HL-60/S4 (cell line): ENCODE results near the gene GTPBP1.

Source experiments
- in situ Hi-C: fragments of 300-500 bp; cut with MboI; formaldehyde crosslinking; loops from 2 replicates; pipeline ENCODE4 v1.14.3; 2022; ENCODE audit warnings: low sequenced_read_pairs

GTPBP1 gene

DNA sequence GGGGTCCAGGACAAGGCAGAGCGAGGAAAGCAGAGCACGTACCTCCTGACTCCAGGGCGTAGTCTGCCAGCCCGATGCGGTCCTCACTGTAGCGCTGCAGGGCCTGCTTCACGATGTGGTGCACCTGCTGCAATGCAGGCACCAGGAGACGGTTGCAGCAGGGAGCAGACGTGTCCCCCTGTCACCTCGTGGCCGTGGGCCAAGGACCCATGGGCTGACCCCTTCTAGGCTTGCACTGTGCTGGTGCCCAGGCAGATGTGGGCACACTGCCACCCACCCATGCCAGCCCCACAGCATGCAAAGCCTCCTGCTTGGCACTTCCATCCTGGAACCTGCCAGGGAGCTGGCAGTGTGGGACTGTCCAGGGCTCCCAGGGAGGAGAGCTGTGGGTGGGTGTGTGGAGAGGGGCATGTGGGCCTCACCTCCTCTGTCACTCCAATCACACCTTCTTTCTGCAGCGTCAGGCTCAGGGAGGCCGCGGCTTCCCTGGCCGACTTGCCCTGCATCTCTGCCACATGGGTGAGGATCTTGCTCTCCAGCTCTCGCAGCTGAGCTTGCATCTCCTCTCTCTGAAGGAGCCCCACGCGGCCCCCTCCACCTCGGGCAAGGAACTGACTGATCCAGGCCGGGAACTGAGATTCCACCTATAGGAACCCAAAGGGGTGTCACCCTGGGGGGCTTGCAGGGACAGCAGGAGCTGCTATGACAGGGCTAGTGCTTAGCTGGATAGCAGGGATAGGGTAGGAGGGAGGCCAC is 33.7 kb downstream of the GTPBP1 start:
- in situ Hi-C loops = no loop called here

DNA sequence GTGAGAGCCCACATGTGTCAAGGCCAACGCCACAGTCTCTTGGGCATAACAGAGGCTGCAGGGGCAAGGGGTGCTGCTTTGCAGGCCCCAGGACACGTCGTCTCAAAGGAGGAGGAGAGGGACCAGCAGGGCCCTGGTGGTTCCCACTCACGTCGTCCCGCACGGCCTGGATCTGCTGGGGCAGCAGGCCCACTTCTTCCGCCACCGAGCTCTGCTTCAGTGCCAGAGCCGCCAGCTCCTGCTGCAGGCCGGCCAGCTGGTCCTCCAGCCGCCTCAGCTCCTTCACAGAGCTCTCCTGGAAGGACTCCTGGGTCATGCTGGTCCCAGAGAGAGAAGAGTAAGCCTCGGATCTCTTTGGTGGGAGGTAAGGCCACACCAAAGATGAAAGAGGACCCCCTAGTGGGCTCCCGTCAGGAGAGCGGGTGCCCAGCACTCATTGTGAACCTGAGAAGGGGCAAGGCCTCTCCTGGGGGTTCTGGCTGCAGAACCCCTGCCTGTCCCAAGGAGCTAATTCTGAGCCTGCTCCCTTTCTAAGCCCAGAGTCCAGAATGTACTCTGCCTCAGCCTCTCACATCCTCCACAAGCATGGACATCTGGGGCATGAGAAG is 34.5 kb downstream of the GTPBP1 start:
- in situ Hi-C loops = no loop called here

DNA sequence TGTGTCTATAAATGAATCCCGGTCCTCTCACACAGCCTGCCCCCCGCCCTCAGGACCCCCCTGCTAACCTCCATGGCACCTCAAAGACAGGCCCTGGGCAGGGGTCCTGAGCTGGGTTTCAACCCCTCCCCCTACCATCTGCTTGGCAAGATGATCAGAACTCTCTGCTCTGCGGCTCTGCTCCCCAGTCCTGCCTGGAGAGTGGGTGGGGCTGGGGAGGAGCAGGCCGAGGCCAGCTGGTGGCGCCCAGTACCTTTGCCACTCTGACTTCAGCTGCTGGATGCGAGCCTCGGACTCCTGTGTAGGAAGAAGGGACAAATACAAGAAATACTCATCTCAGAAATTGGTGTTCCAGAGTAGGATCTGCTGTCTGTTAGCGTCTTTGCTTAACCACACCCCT is 35.0 kb downstream of the GTPBP1 start:
- in situ Hi-C loops = no loop called here

DNA sequence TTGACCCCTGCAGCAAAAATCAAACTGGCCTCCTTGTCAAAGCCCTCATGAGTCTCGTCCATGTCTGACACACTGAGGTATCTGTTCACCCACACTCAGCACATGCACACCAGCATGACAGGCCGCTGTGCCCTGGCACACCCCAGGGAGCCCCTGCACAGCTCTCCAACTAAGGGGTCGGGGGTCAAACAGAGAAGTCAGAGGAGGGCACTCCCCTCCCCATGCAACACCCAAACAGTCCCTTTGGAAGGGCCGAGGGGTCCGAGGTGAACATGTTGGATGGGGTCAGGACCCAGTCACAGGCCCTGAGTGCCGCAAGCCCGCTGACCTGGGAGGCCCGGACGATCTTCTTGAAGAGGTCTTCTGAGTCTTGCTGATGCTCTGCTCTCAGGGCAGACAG is 35.4 kb downstream of the GTPBP1 start:
- in situ Hi-C loops = no loop called here

DNA sequence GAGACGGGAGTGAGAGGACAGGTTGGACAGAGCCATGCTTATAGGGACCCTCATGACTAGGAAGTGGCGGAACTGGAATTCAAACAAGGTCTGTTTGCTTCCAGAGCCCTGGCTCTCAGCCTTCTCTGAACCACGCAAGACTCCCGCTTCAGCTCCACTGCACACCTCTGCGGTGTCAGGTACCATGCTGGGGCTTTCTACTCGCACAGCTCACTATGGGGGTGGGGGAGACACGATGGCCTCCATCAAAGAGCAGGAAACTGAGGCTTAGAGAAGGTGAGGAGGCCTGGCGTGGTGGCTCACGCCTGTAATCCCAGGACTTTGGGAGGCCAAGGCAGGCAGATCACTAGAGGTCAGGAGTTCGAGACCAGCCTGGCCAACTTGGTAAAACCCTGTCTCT is 35.8 kb downstream of the GTPBP1 start:
- in situ Hi-C loops = no loop called here

DNA sequence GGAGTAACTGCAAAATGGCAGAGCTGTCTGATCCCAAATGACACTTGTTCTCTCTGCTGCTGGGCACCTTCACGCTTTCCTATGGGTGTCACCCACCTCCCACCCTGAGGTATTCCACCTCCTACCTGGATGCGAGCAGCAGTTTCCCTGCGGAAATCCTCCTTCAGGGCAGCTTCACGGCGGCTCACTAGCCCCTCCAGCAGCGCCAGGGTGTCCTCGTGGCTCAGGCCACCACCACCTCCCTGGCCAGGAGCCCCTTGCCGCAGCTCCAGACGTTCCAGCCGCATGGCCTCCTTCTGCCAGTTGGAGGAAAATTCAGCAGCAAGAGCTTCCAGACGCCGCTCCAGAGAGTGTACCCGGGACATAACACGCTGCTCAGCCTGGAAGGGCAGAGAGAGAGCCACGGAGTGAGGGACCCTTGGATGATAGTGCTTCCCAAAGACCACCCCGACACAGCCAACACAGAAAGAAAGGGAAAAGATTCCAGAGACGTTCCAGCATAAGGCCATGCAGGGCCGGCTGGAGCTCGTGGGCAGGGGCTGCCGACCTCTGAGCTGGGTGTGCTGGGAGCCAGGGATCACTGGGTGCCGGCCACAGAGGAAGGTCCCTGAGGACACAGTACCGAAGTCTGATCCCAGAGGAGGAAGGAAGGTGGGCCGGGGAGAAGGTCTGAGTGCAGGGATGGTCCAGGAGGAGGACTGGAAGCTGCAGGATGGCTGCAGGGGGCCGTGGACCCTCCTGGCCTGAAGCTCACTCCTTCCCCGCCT is 36.6 kb downstream of the GTPBP1 start:
- in situ Hi-C loops = no loop called here

GRCh38 chr22:38744981-38745380 is 39.2 kb downstream of the GTPBP1 start:
- in situ Hi-C loops = no loop called here

DNA sequence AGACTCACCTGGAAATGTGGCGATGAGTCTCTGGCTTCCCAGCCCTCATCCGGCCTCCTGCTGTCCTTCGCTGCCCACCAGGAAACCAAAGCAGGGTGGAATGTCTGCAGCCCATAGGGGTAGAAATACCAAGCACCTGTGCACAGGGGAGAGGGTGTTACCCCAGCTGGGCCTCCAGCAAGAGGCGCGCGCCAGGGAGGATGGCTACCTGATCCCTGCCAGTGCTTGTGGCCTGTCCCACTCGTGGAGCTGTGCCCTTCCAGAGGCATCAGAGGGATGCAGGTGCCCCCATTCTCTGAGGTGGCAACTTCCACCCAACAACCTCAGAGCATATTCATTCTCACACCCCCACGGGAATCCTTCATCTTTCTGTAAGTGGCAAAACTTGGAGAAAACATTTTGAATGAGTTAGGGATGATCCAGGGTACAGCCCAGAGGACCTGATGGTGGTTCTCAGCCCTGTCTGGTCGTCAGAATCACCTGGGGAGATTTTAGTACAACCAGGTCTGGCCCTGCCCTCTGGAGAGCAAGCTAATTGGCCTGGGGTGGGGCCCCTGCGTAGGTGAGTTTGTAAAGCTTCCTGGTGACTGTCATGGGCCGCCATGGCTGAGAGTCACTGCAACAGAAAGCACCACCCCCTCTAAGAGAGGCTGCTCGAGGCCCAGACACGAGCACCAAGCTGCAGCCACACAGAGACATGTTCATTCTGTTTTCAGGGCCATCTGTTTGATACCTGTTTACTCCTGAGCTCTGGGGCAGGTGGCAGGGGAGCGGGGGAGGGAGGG is 40.1 kb downstream of the GTPBP1 start:
- in situ Hi-C loops = no loop called here

- in situ Hi-C loops = no loop called here
Measured at GRCh38 chr22:38748487-38749136, 42.9 kb downstream of the GTPBP1 start.

DNA sequence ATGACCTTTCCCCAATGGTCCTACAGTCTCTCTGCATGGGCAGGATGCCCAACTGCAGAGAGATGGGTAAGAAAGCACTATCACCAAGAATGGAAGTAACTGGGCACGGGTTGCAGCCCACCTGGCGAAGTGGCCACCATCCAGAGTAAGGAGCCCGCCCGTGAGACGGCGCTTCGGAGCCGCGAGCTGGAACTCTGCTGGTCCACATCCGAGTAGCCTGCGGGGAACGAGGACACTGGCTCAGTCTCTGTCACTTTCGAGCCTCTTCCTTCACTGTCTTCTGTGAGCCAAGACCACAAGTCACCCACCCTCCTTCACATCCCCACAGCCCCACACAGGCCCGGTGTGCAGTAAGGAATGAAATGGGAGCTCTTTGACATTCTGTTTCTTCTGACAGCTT is 44.4 kb downstream of the GTPBP1 start:
- in situ Hi-C loops = no loop called here

- in situ Hi-C loops = no loop called here
Measured at GRCh38 chr22:38750638-38751037, 44.9 kb downstream of the GTPBP1 start.

DNA sequence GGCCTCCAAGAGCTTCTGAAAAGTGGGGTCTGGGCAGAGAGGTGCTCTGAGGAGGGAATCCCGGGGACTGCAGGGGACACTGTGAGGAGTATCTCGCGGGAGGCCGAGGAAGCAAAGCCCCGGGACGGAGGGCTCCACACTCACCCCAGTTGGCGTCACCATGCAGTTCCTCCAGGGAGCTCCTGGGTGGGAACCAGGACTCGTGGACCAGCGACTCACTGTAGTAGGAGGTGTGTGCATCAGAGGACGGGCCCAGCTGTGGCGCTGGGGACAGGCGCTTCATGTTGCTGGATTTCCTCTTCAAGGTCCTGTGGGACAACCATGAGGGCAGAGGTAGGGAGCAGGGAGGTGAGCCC is 45.3 kb downstream of the GTPBP1 start:
- in situ Hi-C loops = no loop called here

DNA sequence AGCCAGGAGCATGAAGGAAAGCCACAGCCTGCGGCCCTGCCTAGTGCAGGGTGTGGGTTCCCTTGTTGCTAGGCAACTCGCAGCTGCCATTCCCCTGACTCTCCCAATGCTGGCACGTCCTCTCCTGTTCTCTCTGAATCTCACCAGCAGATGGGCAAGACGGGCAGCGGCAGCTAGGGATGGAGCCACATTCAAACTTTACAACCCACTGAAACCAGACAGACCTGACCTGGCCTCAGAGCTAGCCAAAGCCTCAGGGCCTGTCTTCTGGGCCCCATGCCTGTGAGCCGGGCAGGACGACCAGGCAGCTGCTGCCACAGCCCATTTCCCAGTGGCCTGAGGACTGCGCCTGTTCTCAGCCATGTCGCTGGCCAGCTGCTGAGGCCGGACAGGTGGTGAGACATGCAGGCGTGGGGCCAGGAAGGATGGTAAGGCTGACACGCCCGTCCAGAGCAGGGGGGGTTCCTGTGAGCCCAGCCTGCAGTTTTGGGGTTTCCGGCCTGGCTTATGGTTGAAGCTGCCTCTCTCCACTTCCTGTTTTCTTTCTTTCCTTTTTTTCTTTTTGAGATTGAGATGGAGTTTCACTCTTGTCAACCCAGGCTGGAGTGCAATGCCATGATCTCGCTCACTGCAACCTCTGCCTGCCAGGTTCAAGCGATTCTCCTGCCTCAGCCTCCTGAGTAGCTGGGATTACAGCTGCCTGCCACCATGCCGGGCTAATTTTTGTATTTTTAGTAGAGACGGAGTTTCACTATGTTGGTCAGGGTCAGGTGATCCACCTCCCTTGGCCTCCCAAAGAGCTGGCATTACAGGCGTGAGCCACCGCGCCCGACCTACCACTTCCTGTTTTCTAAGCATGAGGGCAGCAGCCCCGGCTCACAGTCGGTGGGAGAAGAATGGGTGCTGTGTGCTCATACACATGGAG is 45.9 kb downstream of the GTPBP1 start:
- in situ Hi-C loops = no loop called here

GRCh38 chr22:38753948-38754750 is 48.4 kb downstream of the GTPBP1 start:
- in situ Hi-C loops = no loop called here

DNA sequence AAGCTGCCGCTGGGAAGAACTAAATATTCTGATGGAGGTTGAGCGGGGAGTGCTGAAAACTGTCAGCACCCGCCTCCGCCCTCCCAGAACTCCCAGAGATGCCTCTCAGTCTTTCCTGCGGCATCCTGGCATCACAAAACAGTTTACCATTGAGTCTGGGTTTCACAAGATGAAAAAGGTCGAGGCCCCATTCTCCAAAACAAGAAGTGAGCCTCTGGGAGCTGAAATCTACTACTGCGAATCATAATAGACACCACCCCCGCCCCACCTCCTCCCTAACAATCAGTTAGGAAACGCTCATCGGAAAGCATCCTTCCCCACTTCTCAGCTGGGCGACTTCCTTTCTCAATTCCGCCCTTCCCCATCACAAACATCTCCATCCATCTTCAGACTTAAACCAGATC is 49.0 kb downstream of the GTPBP1 start:
- in situ Hi-C loops = no loop called here

GRCh38 chr22:38755155-38755910 is 49.6 kb downstream of the GTPBP1 start:
- in situ Hi-C loops = no loop called here

DNA sequence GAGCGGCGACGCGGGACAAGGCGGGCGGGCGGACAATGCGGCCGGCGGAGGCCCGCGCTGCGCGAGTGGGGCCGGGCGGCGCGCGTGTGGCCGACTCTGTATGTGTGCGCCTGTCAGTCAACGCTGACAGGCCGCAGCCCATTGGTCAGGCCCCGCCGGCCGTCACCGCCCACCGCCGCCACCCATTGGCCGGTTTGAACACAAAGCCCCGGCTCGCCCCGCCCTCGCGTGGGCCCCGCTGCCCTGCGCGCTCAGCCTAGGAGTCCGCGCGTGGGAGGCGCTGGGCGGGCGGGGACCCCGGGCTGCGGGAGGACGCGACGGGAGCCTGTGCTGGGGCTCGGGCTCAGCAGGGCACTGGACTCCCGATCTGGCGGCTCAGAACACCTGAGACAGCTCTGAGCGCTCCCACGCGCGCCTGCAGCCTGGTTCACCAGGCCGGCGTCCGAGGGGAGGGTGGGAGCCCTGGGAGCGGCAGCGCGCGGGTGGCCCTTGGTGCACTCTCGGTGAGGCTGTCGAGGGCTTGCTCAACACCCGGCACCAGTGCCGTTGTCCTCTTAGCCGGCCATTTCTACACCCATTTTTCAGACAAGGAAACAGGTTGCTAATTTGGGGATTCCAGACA is 50.3 kb downstream of the GTPBP1 start, which contains the start of gene SUN2:
SUN2 (minus strand) TSS at position 88 of the 622 bp plus-strand sequence. CDS start 3,370 bp downstream, outside the sequence.
- in situ Hi-C loops = no loop called here
